ENCODE measurements around the gene TUBG1. TPM values are rescaled to one million over a fixed set of nuclear protein-coding genes. Genes with fewer than 3 reads are reported as not detected.

The TUBG1 gene
- total and polyA plus RNA-seq, 2 of the 8 experiments (the other 6 are each of a cell fraction or from before 2014, with no cell fraction given): 109 to 208 TPM

GRCh38 chr17:42639525-42640113 lies 30.1 kb downstream of the TUBG1 start:
- Histone ChIP-seq H4K20me1 (replicated peaks in 1 of 2; ENCODE audit: control insufficient read depth in 1 of 2, insufficient read depth in 2 of 2, low read length in 2 of 2) (no peaks in the 10 kb centered on the region), H3K4ac (replicated peaks; ENCODE audit: insufficient read length, low read depth, low read length) (no peak overlapping the region), H3K18ac (ENCODE audit: extremely low read depth, low read length) (no peak overlapping the region), H2BK20ac (ENCODE audit: low read length) (no peak overlapping the region), H3K27ac (ENCODE audit: low read depth, low read length) (no peak overlapping the region), H3K56ac (replicated peaks; ENCODE audit: insufficient read length, low read depth, low read length) (no peak overlapping the region), H2AK5ac (ENCODE audit: low read depth, low read length) (no peak overlapping the region), H3K23ac (ENCODE audit: insufficient read length) (no peak overlapping the region), H3K23me2 (ENCODE audit: low read depth, low read length) (no peaks in the 10 kb centered on the region), H3K4me1 (replicated peaks in 1 of 4; ENCODE audit: control insufficient read depth in 3 of 4, insufficient read depth in 4 of 4, low read length in 3 of 4) (peaks cover 0 to 2% (median 0%) of the 10 kb centered on the region in 4 experiments; a peak in 1 of 7 replicates), H4K5ac (ENCODE audit: insufficient read length, low read depth, low read length) (no peak overlapping the region), H2BK15ac (ENCODE audit: low read length) (no peak overlapping the region), H3K9ac (replicated peaks in 1 of 4; ENCODE audit: extremely low read depth in 1 of 4, low read depth in 3 of 4, low read length in 3 of 4) (no peak overlapping the region), H3K79me1 (ENCODE audit: low read depth, low read length) (no peaks in the 10 kb centered on the region), H3K9me3 (ENCODE audit: insufficient read depth in 2 of 2, low read depth in 1 of 2, low read length in 1 of 2) (no peaks in the 10 kb centered on the region), H2BK12ac (ENCODE audit: low read depth, low read length) (no peak overlapping the region), H2BK5ac (ENCODE audit: low read depth, low read length) (no peak overlapping the region), H3K4me3 (ENCODE audit: extremely low read depth in 1 of 4, insufficient read depth in 2 of 4, low read depth in 3 of 4, low read length in 4 of 4) (no peak overlapping the region), H4K8ac (ENCODE audit: extremely low read depth, insufficient read depth, low read length) (no peak overlapping the region), H3K14ac (ENCODE audit: insufficient read length) (no peak overlapping the region), H2AFZ (ENCODE audit: low read length) (peak overlapping the region; percentile 76; the same call in 1 of the 2 replicates), H2BK120ac (replicated peaks; ENCODE audit: low read depth, low read length) (no peak overlapping the region), H4K91ac (replicated peaks; ENCODE audit: insufficient read length, low read length) (no peak overlapping the region), H3K79me2 (ENCODE audit: control insufficient read depth in 1 of 2, insufficient read depth in 2 of 2, low read length in 2 of 2) (no peaks in the 10 kb centered on the region), H3K36me3 (ENCODE audit: control insufficient read depth in 2 of 4, insufficient read depth in 4 of 4, low read length in 3 of 4) (no peaks in the 10 kb centered on the region), H3K27me3 (replicated peaks in 1 of 4; ENCODE audit: control insufficient read depth in 3 of 4, extremely low read depth in 1 of 4, insufficient read depth in 3 of 4, low read length in 3 of 4) (no peaks in the 10 kb centered on the region), H3K4me2 (ENCODE audit: insufficient read depth in 1 of 2, low read depth in 2 of 2, low read length in 2 of 2) (no peak overlapping the region)
- FAIRE-seq: no peak
- DNase-seq (ENCODE audit: low read depth in 1 of 2, low spot score in 2 of 2): no peak
- ChIA-PET CTCF (ENCODE audit: partially characterized antibody) (interaction anchor here (1.2 to 1.6 kb wide), 3 partner anchors 16 to 41 kb away, joined by 3 to 5 read pairs (median 3); no protein-coding TSS in a partner anchor), POLR2A (ENCODE audit: partially characterized antibody) (interaction anchor here (0.6 to 1.0 kb wide), 3 partner anchors 9 to 730 kb away, joined by 3 to 7 read pairs (median 3); no protein-coding TSS in a partner anchor)
- TF ChIP-seq NRF1 (IDR thresholded peaks at IDR 0.05; ENCODE audit: low read depth, low read length) (no peak), SP4 (IDR thresholded peaks at IDR 0.05; ENCODE audit: low read length) (no peak), SUZ12 (IDR thresholded peaks at IDR 0.05; ENCODE audit: low read length) (no peak), ATF2 (IDR thresholded peaks at IDR 0.05; ENCODE audit: low read length) (no peak), POLR2A (IDR thresholded peaks at IDR 0.05; ENCODE audit: control extremely low read depth in 1 of 2, low read depth in 2 of 2, low read length in 2 of 2) (no peak), EP300 (IDR thresholded peaks at IDR 0.05; ENCODE audit: borderline replicate concordance in 1 of 2, low read depth in 2 of 2, low read length in 2 of 2) (no peak)
- WGBS, 2 experiments (ENCODE audit: extremely low coverage in 1 of 2, insufficient coverage in 1 of 2, insufficient read length in 1 of 2, insufficient replicate concordance in 2 of 2, low coverage in 1 of 2, low lambda C conversion rate in 2 of 2, missing lambda C conversion rate in 1 of 2): 96% methylated on average over 5 of the region's 7 CpGs; no CpG with 5 or more reads in 1 of the 2 experiments

Measured in H1 (cell line).